Endothelial cell (in vitro differentiated cells): Measurements from ENCODE around the gene NPTN. TPM values are rescaled to one million over a fixed set of nuclear protein-coding genes. Genes with fewer than 3 reads are reported as not detected.
A peak's percentile ranks its signal among the peaks of the same experiment; 100 is the strongest.

Experiments used
- DNase-seq: peaks from one replicate; pipeline ENCODE4 v3.0.0; 2021; ENCODE audit warnings: low spot score
- H3K27ac Mint-ChIP-seq: one replicate; pipeline ENCODE4 v1.8.0; 2021; ENCODE audit warnings: mixed read lengths, inconsistent platforms; ENCODE audit not compliant: unreplicated experiment
- H3K27me3 Mint-ChIP-seq: one replicate; pipeline ENCODE4 v1.8.0; 2021; ENCODE audit warnings: mild to moderate bottlenecking, moderate library complexity, mixed read lengths, inconsistent platforms; ENCODE audit not compliant: unreplicated experiment
- H3K36me3 Mint-ChIP-seq: one replicate; pipeline ENCODE4 v1.8.0; 2021; ENCODE audit warnings: mild to moderate bottlenecking, low read depth, mixed read lengths, inconsistent platforms; ENCODE audit not compliant: unreplicated experiment
- H3K4me1 Mint-ChIP-seq: one replicate; pipeline ENCODE4 v1.8.0; 2021; ENCODE audit warnings: mild to moderate bottlenecking, mixed read lengths, inconsistent platforms; ENCODE audit not compliant: unreplicated experiment
- H3K4me3 Mint-ChIP-seq: one replicate; pipeline ENCODE4 v1.8.0; 2021; ENCODE audit warnings: mild to moderate bottlenecking, mixed read lengths, inconsistent platforms; ENCODE audit not compliant: unreplicated experiment
- H3K9me3 Mint-ChIP-seq: one replicate; pipeline ENCODE4 v1.8.0; 2021; ENCODE audit warnings: mixed read lengths, inconsistent platforms; ENCODE audit not compliant: unreplicated experiment
- total RNA-seq: library from RNA; stranded (reverse); fragmentation: NEBNext Ultra II Directional; extraction: Animal tissue kit (Norgen Biotek cat#: 25700); gene quantifications from one replicate; pipeline ENCODE4 v1.2.1, GENCODE V29; 2021; ENCODE audit not compliant: unreplicated experiment
- TF ChIP-seq, protein P1 (sequence below): fragments of 200-600 bp; sonication (generic); IDR thresholded peaks from one replicate; pipeline ENCODE4 v1.5.0; 2021; ENCODE audit warnings: antibody characterized with exemption; ENCODE audit not compliant: unreplicated experiment

The NPTN gene
- total RNA-seq, 1 donor from 2014 or later = 223 TPM

DNA sequence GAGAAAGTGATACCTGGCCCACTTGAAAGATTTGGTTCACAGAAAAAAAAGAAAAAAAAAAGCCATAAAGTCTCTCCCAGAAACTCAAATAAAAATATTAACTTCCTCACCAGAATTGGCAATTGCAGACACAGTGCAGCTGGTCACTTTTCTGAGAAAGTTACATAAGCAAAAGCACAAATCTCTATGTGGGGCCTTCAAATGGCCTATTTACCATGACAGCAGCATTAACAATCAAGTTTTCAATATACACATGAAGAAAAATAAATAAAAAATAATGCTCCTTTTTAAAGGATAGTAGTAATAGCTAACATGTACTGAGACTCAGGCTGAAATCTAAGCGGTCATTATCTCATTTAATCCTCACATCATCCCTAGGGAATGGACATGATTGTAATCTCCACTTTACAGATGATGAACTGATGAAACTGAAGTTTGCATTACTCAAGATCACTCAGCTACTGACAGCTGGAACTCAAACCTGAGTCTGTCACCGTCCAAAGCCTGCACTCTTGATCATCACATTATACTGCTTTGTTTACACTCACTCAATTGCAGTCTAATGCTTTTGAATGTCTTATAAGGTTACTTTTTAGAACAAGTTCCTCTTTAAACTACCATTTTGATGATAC, 3.3 kb downstream of the NPTN start:
- Mint-ChIP-seq H3K9me3 (no peaks in the 10 kb centered on the region), H3K4me1 (peaks cover 56% of the 10 kb centered on the region), H3K36me3 (no peaks in the 10 kb centered on the region), H3K4me3 (peak overlapping the region; percentile 33), H3K27me3 (peaks cover 5% of the 10 kb centered on the region), H3K27ac (peak overlapping the region; percentile 45)
- TF ChIP-seq, protein P1, sequence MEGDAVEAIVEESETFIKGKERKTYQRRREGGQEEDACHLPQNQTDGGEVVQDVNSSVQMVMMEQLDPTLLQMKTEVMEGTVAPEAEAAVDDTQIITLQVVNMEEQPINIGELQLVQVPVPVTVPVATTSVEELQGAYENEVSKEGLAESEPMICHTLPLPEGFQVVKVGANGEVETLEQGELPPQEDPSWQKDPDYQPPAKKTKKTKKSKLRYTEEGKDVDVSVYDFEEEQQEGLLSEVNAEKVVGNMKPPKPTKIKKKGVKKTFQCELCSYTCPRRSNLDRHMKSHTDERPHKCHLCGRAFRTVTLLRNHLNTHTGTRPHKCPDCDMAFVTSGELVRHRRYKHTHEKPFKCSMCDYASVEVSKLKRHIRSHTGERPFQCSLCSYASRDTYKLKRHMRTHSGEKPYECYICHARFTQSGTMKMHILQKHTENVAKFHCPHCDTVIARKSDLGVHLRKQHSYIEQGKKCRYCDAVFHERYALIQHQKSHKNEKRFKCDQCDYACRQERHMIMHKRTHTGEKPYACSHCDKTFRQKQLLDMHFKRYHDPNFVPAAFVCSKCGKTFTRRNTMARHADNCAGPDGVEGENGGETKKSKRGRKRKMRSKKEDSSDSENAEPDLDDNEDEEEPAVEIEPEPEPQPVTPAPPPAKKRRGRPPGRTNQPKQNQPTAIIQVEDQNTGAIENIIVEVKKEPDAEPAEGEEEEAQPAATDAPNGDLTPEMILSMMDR = no peak
- no peak for DNase-seq

DNA sequence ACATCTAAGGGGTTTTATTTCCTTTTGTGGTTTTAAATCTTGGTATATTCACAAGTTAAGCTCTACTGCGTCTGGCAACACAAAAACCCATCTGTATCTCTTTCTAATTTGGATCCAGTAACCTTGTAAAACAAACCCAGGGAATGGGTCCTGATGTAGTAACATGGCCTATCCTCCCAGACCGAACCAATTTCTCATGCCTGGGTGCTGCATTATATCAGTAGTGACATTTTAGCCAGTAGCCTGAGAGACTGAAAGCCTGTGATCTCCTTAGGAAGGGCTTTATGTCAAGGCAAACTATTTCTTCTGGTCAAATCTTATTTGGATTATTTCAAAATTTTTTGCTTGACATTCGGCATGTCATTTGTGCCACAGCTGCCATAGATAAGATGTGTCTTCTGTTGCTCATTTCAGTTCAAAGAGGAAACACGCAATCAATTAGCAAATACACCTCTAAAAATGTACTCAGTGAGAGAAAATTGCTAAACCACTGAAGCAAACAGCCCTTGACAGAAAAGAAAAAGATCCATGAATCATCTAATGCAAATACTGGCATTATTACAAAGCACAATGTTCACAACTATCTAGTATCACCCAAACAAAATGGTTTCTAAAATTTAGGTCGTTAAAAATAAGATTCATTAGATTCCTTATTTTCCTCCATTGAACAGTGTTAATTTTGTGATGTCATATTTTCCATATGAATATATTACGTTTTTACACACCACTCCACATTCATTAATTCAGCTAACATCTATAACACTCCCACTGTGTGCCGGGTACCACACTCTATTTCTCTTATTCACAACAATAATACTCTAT, 4.0 kb downstream of the NPTN start:
- no peak for DNase-seq
- TF ChIP-seq, protein P1 = no peak
- Mint-ChIP-seq H3K4me1 (peaks cover 56% of the 10 kb centered on the region), H3K27ac (peak overlapping the region; percentile 45), H3K4me3 (peak overlapping the region; percentile 40), H3K9me3 (no peaks in the 10 kb centered on the region), H3K27me3 (peaks cover 5% of the 10 kb centered on the region), H3K36me3 (no peaks in the 10 kb centered on the region)

DNA sequence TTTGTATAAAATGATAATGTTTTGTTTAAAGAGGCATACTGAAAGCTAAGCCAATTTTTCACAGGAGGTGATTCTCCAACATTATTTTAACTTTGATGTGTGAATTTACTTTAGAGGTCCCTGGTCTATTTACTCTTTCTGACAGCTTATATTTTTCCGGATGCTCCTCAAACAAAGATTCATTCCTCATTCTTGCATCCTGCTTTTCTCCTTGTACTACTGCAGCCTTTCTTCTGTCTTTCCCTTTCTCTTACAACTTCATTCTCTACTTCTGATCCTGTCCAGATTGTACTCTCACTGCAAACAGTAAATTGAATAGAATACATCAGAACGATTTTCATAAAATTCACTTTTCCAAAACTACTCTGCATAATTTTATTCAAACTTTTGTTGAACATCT, 5.1 kb downstream of the NPTN start:
- Mint-ChIP-seq H3K27ac (peak overlapping the region; percentile 10), H3K27me3 (peaks cover 3% of the 10 kb centered on the region), H3K4me1 (peaks cover 49% of the 10 kb centered on the region), H3K9me3 (no peaks in the 10 kb centered on the region), H3K4me3 (no peak overlapping the region), H3K36me3 (no peaks in the 10 kb centered on the region)
- no peak for DNase-seq
- TF ChIP-seq, protein P1 = no peak

DNA sequence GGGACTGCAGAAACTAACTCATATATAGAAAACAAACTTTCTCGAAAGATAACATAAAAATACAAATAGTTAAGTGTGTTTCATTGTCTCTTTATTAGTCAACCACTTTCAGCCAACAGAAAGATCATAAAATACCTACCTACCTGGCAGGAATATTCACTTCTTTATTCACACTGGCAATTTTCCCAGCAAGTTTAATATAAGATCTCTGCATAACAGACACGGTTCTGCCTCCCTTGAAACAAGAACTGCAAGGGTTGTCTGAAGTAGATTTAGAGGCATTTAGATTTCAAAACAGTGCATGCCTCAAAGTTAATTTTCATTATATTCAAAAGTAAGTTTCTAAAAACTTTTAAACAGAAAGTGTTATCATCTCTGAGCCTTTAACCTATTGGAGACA, 7.1 kb downstream of the NPTN start:
- no peak for DNase-seq
- H3K4me3 Mint-ChIP-seq = no peak overlapping the region
- H3K27me3 Mint-ChIP-seq = no peaks in the 10 kb centered on the region
- H3K4me1 Mint-ChIP-seq = peaks cover 51% of the 10 kb centered on the region
- peak overlapping the region; percentile 22 for H3K27ac Mint-ChIP-seq
- H3K9me3 Mint-ChIP-seq = no peaks in the 10 kb centered on the region
- H3K36me3 Mint-ChIP-seq = no peaks in the 10 kb centered on the region
- TF ChIP-seq, protein P1 = no peak

DNA sequence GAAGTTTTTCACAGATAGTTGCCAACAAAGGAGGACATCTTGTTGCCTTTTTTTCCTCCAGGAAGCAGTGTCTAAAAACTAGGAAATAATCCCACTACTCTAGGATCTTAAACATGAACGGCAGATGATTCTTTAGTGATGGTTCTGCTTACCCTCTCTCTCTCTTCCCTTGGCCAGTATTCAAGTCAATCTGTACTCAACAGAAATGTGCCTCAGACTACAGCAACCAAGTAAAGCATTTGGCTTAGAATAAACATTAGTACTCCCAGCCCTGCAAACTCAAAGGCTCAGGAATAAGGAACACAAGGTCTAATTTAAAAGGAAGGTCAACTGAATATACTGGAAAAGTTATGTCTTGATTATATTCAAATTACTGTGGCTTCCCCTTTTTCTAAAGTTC, 8.7 kb downstream of the NPTN start:
- Mint-ChIP-seq H3K27me3 (peaks cover 1% of the 10 kb centered on the region), H3K9me3 (no peaks in the 10 kb centered on the region), H3K27ac (no peak overlapping the region), H3K4me1 (peaks cover 50% of the 10 kb centered on the region), H3K36me3 (no peaks in the 10 kb centered on the region), H3K4me3 (no peak overlapping the region)
- no peak for DNase-seq
- TF ChIP-seq, protein P1 = no peak
